HCT116 (cell line): ENCODE data around the gene FBXW8.

ENCODE experiments used
- CBX3 ChIP-seq: IDR thresholded peaks from 2 replicates; pipeline ENCODE4 v1.6.1; 2012; ENCODE audit warnings: low read depth
- CTCF ChIP-seq, 3 experiments: fragments of 200-600 bp in 1 of 3; sonication (generic) in 1 of 3; IDR thresholded peaks in 2 of 3; conservative IDR thresholded peaks in 1 of 3; 2 replicates each; pipeline ENCODE4 v1.5.1; 2012 to 2017; ENCODE audit warnings: low read depth in 2 of 3, low read length in 2 of 3, antibody characterized with exemption in 1 of 3, borderline replicate concordance in 1 of 3, control low read depth in 1 of 3, mild to moderate bottlenecking in 1 of 3, mixed read lengths in 1 of 3, mixed run types in 1 of 3, moderate library complexity in 1 of 3; ENCODE audit not compliant: insufficient read depth in 1 of 3
- ELF1 ChIP-seq: IDR thresholded peaks from 2 replicates; pipeline ENCODE4 v1.6.1; 2012; ENCODE audit warnings: low read depth, borderline replicate concordance
- EZH2 ChIP-seq: fragments of 200-600 bp; sonication (generic); IDR thresholded peaks from 2 replicates; pipeline ENCODE4 v1.6.1; 2017; ENCODE audit warnings: antibody characterized with exemption, mixed run types
- POLR2A ChIP-seq: IDR thresholded peaks from 2 replicates; pipeline ENCODE4 v1.7.0; 2011; ENCODE audit warnings: borderline replicate concordance; ENCODE audit not compliant: insufficient read depth, insufficient read length; ENCODE audit errors: extremely low read depth
- RAD21 ChIP-seq: IDR thresholded peaks from 2 replicates; pipeline ENCODE4 v1.6.1; 2012; ENCODE audit warnings: low read depth, mild to moderate bottlenecking
- REST ChIP-seq: IDR thresholded peaks from 2 replicates; pipeline ENCODE4 v1.6.1; 2012; ENCODE audit warnings: low read depth

- TF ChIP-seq CTCF (IDR thresholded peaks at IDR 0.05 in 2 of 3, conservative IDR thresholded peaks at IDR 0.05 in 1 of 3; ENCODE audit: borderline replicate concordance in 1 of 3, insufficient read depth in 1 of 3, low read depth in 2 of 3, low read length in 2 of 3): no peak
- TF ChIP-seq ELF1: no peak
- TF ChIP-seq CBX3: no peak
- TF ChIP-seq REST: no peak
- TF ChIP-seq RAD21: no peak
- TF ChIP-seq POLR2A: no peak
- no peak for TF ChIP-seq EZH2
Measured at GRCh38 chr12:117053597-117054201, 142.9 kb downstream of the FBXW8 start.
